Panc1 (cell line): ENCODE measurements around the gene AKAP13. TPM values are rescaled to one million over a fixed set of nuclear protein-coding genes. Genes with fewer than 3 reads are reported as not detected.

Source experiments
- ATAC-seq: fragments of 200-7000 bp; cut with Tn5 transposase; 2 replicates; pipeline ENCODE4 v1.9.1; 2020; ENCODE audit warnings: mild to moderate bottlenecking, moderate library complexity
- BruUV-seq: library from RNA; stranded (reverse); fragments of 400-500 nt; replicated peaks from 2 replicates; lab custom pipeline; 2021; lab: Mats Ljungman, UMichigan
- CTCF ChIA-PET: fragments of 300-600 bp; sonication (Branson Sonifier 250); formaldehyde crosslinking; loops from one replicate; lab custom pipeline; 2022; ENCODE audit warnings: antibody characterized with exemption; lab: Charles Lee
- POLR2A ChIA-PET: fragments of 300-600 bp; sonication (Branson Sonifier 250); formaldehyde crosslinking; loops from one replicate; lab custom pipeline; 2022; ENCODE audit warnings: antibody characterized with exemption; lab: Charles Lee
- DNase-seq: peaks from one replicate; pipeline ENCODE4 v3.0.0-alpha.2; 2010; ENCODE audit warnings: low read depth, low spot score
- H3K27ac ChIP-seq: 2 replicates; pipeline ENCODE4 v1.5.1; 2011; ENCODE audit warnings: mild to moderate bottlenecking, low read length, inconsistent platforms
- H3K27me3 ChIP-seq: fragments of 200-500 bp; sonication (Bioruptor generic); 2 replicates; pipeline ENCODE4 v1.6.0; 2014; ENCODE audit warnings: low read length, inconsistent platforms; ENCODE audit not compliant: control insufficient read depth, insufficient read depth
- H3K36me3 ChIP-seq: fragments of 200-500 bp; sonication (Bioruptor generic); 2 replicates; pipeline ENCODE4 v1.5.1; 2014; ENCODE audit warnings: inconsistent platforms, mild to moderate bottlenecking, low read length, moderate library complexity; ENCODE audit not compliant: control insufficient read depth, insufficient read depth
- H3K4me1 ChIP-seq: 2 replicates; pipeline ENCODE4 v1.5.1; 2011; ENCODE audit warnings: inconsistent platforms, mild to moderate bottlenecking, low read length, moderate library complexity; ENCODE audit not compliant: control insufficient read depth, insufficient read depth
- H3K4me3 ChIP-seq, 2 experiments: 2 replicates each; pipeline ENCODE4 v1.5.1; 2011 to 2012; ENCODE audit warnings: low read depth in 2 of 2, low read length in 2 of 2, mild to moderate bottlenecking in 2 of 2, inconsistent platforms in 1 of 2, moderate library complexity in 1 of 2
- H3K9me3 ChIP-seq: fragments of 200-500 bp; sonication (Bioruptor generic); 2 replicates; pipeline ENCODE4 v1.5.1; 2014; ENCODE audit warnings: low read depth, mild to moderate bottlenecking, inconsistent platforms, low read length, moderate library complexity; ENCODE audit not compliant: control insufficient read depth, insufficient read depth
- POLR2AphosphoS5 ChIP-seq: IDR thresholded peaks from 2 replicates; pipeline ENCODE4 v1.6.1; 2012; ENCODE audit warnings: mild to moderate bottlenecking, low read depth, low read length, moderate library complexity
- SIN3A ChIP-seq: IDR thresholded peaks from 2 replicates; pipeline ENCODE4 v1.6.1; 2012; ENCODE audit warnings: low read depth, mild to moderate bottlenecking, low read length, moderate library complexity, borderline replicate concordance; ENCODE audit not compliant: insufficient read depth
- TCF7L2 ChIP-seq: IDR thresholded peaks from 2 replicates; pipeline ENCODE4 v1.6.1; 2011; ENCODE audit warnings: mild to moderate bottlenecking, low read depth, low read length, inconsistent platforms
- in situ Hi-C: cut with HindIII; loops from 2 replicates; pipeline ENCODE4 v1.10.0; 2016; ENCODE audit warnings: low sequenced_read_pairs, low pct_unique_long_range_greater_than_20kb
- intact Hi-C: fragments of 100-400 bp; cut with micrococcal nuclease; formaldehyde crosslinking; loops from one replicate; pipeline ENCODE4 v1.10.0; 2022; ENCODE audit not compliant: unreplicated experiment
- total RNA-seq: library from RNA; stranded (reverse); gene quantifications from one replicate; pipeline ENCODE4 v1.2.1, GENCODE V29; 2021; ENCODE audit not compliant: unreplicated experiment
- TF ChIP-seq, protein P1 (sequence below): fragments of 450-650 bp; IDR thresholded peaks from 2 replicates; pipeline ENCODE4 v1.5.1; 2017; ENCODE audit warnings: mild to moderate bottlenecking
- TF ChIP-seq, protein P2 (sequence below), 2 experiments: IDR thresholded peaks; 2 replicates each; pipeline ENCODE4 v1.6.1; 2011 to 2012; ENCODE audit warnings: low read depth in 2 of 2, control low read depth in 1 of 2, low read length in 1 of 2, mild to moderate bottlenecking in 1 of 2, moderate library complexity in 1 of 2; ENCODE audit not compliant: insufficient read depth in 1 of 2

Gene AKAP13
- total RNA-seq, 1 experiment from 2014 or later, result 94.2 TPM

DNA sequence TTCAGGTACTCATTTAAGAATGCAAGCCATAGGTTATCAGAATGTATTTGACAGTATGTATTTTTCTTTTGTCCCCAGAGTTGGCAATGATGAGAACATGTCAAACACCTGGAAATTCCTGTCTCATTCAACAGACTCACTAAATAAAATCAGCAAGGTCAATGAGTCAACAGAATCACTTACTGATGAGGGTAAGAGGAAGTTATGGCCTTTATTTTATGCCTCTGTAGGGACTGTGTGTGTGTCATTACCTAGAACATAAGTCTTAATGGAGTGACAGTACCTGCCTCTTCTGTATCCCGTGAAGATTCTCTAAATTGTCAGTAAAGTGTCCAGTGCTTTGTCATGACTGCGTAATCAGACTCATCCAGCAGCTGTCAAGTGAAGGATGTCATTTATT, 336.8 kb downstream of the AKAP13 start:
- ChIA-PET CTCF (no interaction called here), POLR2A (no interaction called here)
- no peak overlapping the region for H3K4me3 ChIP-seq
- ATAC-seq (no peak), DNase-seq (no peak)
- intact Hi-C loops, result no loop called here
- H3K4me1 ChIP-seq, result no peaks in the 10 kb centered on the region
- H3K27me3 ChIP-seq, result no peaks in the 10 kb centered on the region
- H3K36me3 ChIP-seq, result peaks cover 17% of the 10 kb centered on the region
- no peaks in the 10 kb centered on the region for H3K9me3 ChIP-seq
- H3K27ac ChIP-seq, result no peak overlapping the region
- BruUV-seq, result no TSS peak
- TF ChIP-seq POLR2AphosphoS5 (no peak), SIN3A (no peak), TCF7L2 (no peak)
- TF ChIP-seq, protein P1, sequence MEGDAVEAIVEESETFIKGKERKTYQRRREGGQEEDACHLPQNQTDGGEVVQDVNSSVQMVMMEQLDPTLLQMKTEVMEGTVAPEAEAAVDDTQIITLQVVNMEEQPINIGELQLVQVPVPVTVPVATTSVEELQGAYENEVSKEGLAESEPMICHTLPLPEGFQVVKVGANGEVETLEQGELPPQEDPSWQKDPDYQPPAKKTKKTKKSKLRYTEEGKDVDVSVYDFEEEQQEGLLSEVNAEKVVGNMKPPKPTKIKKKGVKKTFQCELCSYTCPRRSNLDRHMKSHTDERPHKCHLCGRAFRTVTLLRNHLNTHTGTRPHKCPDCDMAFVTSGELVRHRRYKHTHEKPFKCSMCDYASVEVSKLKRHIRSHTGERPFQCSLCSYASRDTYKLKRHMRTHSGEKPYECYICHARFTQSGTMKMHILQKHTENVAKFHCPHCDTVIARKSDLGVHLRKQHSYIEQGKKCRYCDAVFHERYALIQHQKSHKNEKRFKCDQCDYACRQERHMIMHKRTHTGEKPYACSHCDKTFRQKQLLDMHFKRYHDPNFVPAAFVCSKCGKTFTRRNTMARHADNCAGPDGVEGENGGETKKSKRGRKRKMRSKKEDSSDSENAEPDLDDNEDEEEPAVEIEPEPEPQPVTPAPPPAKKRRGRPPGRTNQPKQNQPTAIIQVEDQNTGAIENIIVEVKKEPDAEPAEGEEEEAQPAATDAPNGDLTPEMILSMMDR, result no peak
- TF ChIP-seq, protein P2, sequence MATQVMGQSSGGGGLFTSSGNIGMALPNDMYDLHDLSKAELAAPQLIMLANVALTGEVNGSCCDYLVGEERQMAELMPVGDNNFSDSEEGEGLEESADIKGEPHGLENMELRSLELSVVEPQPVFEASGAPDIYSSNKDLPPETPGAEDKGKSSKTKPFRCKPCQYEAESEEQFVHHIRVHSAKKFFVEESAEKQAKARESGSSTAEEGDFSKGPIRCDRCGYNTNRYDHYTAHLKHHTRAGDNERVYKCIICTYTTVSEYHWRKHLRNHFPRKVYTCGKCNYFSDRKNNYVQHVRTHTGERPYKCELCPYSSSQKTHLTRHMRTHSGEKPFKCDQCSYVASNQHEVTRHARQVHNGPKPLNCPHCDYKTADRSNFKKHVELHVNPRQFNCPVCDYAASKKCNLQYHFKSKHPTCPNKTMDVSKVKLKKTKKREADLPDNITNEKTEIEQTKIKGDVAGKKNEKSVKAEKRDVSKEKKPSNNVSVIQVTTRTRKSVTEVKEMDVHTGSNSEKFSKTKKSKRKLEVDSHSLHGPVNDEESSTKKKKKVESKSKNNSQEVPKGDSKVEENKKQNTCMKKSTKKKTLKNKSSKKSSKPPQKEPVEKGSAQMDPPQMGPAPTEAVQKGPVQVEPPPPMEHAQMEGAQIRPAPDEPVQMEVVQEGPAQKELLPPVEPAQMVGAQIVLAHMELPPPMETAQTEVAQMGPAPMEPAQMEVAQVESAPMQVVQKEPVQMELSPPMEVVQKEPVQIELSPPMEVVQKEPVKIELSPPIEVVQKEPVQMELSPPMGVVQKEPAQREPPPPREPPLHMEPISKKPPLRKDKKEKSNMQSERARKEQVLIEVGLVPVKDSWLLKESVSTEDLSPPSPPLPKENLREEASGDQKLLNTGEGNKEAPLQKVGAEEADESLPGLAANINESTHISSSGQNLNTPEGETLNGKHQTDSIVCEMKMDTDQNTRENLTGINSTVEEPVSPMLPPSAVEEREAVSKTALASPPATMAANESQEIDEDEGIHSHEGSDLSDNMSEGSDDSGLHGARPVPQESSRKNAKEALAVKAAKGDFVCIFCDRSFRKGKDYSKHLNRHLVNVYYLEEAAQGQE (IDR thresholded peaks at IDR 0.05; ENCODE audit: insufficient read depth in 1 of 2, low read depth in 2 of 2, low read length in 1 of 2), result no peak
- in situ Hi-C loops, result no loop called here

- ChIA-PET POLR2A (interaction anchor here (0.6 kb wide), 1 partner anchor 19 kb away, joined by 3 read pairs; no protein-coding TSS in a partner anchor), CTCF (no interaction called here)
- H3K9me3 ChIP-seq, result no peaks in the 10 kb centered on the region
- in situ Hi-C loops (no loop called here), intact Hi-C loops (no loop called here)
- ATAC-seq (no peak), DNase-seq (no peak)
- BruUV-seq, result no TSS peak
- H3K4me1 ChIP-seq, result no peaks in the 10 kb centered on the region
- no peaks in the 10 kb centered on the region for H3K27me3 ChIP-seq
- H3K4me3 ChIP-seq, result no peak overlapping the region
- H3K36me3 ChIP-seq, result peaks cover 28% of the 10 kb centered on the region
- TF ChIP-seq, protein P2 (IDR thresholded peaks at IDR 0.05; ENCODE audit: insufficient read depth in 1 of 2, low read depth in 2 of 2, low read length in 1 of 2), result no peak
- no peak for TF ChIP-seq SIN3A
- TF ChIP-seq POLR2AphosphoS5, result no peak
- no peak for TF ChIP-seq TCF7L2
- TF ChIP-seq, protein P1, result no peak
- H3K27ac ChIP-seq, result no peak overlapping the region
These were observed 338.0 kb downstream of the AKAP13 start for GRCh38 chr15:85718271-85718971.
